GM12878 (cell line): ENCODE results near the gene PIMREG.

Source experiments
- HCFC1 ChIP-seq: fragments of 150-350 bp; IDR thresholded peaks from 2 replicates; pipeline ENCODE4 v1.6.1; 2014; ENCODE audit warnings: low read length
- TF ChIP-seq, protein P1 (sequence below), 3 experiments: IDR thresholded peaks in 2 of 3; conservative IDR thresholded peaks in 1 of 3; 2 replicates each; pipeline ENCODE4 v1.5.1; 2011; ENCODE audit warnings: low read depth in 3 of 3, low read length in 3 of 3, mild to moderate bottlenecking in 3 of 3, control low read depth in 2 of 3, moderate library complexity in 2 of 3, inconsistent platforms in 1 of 3, mixed read lengths in 1 of 3; ENCODE audit not compliant: control insufficient read depth in 2 of 3, insufficient read depth in 1 of 3; ENCODE audit errors: extremely low read depth in 1 of 3

DNA sequence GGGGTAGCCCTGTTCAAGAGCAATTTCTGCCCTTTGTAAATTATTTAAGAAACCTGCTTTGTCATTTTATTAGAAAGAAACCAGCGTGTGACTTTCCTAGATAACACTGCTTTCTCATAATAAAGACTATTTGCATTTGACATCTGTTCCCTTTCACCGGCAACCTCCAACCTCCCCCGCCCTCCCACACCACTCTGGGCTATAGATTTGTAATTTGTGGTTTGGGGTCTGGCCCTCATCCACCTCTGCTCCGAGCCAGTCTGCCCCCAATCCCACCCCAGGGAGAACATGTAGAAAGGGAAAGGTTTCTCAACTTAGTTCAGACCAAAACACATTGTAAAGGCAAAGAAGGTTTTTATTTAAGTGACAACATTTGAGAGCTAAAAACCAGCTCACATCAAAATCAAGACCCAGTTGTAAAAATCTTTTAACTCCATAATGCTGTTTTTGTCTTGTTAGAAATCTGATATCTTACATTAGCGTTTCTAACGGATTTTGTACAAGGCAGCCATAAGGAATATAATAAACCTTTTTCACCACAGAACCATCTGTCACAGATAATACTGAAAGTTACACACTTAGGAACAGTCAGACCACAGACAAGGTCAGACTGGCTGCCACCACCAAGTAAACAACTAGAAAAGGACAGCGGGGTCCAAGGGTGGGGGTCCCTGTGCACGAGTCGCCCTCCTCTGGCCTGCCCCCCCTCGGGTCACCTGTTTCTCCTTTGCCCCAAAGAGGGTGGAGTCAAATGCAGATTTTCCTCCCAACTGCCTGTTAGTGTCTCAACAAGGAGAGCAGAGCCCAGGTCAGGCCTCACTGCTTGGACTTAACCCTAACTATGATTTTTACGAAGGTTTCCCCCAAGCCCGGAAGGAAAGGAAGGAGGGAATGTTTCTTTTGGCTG lies 6.9 kb downstream of the PIMREG start:
- TF ChIP-seq, protein P1, sequence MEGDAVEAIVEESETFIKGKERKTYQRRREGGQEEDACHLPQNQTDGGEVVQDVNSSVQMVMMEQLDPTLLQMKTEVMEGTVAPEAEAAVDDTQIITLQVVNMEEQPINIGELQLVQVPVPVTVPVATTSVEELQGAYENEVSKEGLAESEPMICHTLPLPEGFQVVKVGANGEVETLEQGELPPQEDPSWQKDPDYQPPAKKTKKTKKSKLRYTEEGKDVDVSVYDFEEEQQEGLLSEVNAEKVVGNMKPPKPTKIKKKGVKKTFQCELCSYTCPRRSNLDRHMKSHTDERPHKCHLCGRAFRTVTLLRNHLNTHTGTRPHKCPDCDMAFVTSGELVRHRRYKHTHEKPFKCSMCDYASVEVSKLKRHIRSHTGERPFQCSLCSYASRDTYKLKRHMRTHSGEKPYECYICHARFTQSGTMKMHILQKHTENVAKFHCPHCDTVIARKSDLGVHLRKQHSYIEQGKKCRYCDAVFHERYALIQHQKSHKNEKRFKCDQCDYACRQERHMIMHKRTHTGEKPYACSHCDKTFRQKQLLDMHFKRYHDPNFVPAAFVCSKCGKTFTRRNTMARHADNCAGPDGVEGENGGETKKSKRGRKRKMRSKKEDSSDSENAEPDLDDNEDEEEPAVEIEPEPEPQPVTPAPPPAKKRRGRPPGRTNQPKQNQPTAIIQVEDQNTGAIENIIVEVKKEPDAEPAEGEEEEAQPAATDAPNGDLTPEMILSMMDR (IDR thresholded peaks at IDR 0.05 in 2 of 3, conservative IDR thresholded peaks at IDR 0.05 in 1 of 3; ENCODE audit: control insufficient read depth in 2 of 3, extremely low read depth in 1 of 3, insufficient read depth in 1 of 3, low read depth in 3 of 3, low read length in 3 of 3) = no peak
- no peak for TF ChIP-seq HCFC1
